ENCODE data around the gene DICER1.

GRCh38 chr14:95122621-95122945 lies 34.7 kb downstream of the DICER1 start:
- TF ChIP-seq CTCF (IDR thresholded peaks at IDR 0.05) (no peak), TCF7L2 (IDR thresholded peaks at IDR 0.05; ENCODE audit: low read depth, low read length) (no peak), POLR2AphosphoS5 (IDR thresholded peaks at IDR 0.05; ENCODE audit: low read depth, low read length) (no peak), REST (IDR thresholded peaks at IDR 0.05; ENCODE audit: insufficient read depth in 1 of 2, low read depth in 2 of 2, low read length in 1 of 2) (no peak)
